Globus pallidus (tissue), 1 donor: ENCODE measurements around the gene PITX2.

Experiments
- DNase-seq: peaks from one replicate; pipeline ENCODE4 v3.0.0-alpha.2; 2015; ENCODE audit warnings: low spot score

PITX2 gene

DNA sequence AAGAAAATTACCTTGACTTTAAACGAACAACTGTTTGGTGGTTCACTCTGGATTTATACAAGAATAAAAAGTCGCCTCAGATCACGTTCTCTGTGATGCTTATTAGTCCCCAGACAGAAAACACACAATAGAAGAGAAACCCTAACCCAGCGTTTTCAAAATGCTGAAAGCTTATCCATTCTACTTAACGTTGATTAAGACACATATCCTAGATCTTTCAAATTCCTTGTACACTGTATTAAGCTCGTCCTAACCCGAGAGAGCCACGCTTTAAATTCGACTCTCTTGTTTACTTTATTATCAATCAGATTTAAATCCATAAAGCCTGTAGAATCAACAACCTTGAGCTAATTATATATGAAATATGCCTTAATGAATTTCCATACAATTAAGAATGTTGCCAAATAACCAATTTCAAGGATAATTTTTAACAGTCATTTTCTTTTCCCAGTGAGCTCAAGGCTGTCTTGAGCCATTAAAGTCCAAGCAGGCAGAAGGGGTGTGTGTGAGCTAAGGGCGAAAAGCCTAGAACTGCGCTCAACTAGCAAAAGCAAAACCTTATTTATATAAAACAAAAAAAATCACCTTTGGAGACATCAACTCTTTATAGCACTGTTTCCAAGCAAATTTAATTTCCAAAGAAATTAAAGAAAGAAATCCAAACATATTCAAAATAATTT lies 981 bp upstream of the PITX2 start:
- DNase-seq, result no peak

- no peak for DNase-seq
Observed at GRCh38 chr4:110621839-110622751, 782 bp downstream of the PITX2 start.

DNA sequence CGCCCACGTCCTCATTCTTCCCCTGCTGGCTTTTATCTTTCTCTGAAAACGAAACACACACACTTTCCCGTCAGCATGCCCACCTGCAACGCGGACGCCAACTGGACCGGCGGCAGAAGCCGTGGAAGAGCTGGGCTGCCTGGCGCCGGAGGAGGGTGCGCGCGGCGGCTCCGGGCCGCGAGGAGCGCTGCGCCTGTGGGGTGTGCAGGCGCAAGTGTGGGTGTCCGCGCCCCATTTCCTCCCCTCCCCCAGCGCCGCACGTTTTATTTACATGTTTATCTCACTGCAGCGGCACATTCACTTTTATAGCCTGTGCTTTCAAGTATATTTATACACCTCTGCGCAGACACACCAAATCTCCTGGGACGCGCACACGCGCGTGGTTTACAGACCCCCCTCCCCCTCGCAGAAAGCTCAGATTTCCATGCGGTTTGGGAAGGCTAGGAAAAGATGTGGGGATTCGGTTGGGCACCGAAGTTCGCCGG lies 1.5 kb downstream of the PITX2 start:
- DNase-seq, result no peak

- DNase-seq, result no peak
Observed at GRCh38 chr4:110620691-110621327, 2.1 kb downstream of the PITX2 start.

- DNase-seq, result no peak
Observed at GRCh38 chr4:110620322-110620690, 2.6 kb downstream of the PITX2 start.

DNA sequence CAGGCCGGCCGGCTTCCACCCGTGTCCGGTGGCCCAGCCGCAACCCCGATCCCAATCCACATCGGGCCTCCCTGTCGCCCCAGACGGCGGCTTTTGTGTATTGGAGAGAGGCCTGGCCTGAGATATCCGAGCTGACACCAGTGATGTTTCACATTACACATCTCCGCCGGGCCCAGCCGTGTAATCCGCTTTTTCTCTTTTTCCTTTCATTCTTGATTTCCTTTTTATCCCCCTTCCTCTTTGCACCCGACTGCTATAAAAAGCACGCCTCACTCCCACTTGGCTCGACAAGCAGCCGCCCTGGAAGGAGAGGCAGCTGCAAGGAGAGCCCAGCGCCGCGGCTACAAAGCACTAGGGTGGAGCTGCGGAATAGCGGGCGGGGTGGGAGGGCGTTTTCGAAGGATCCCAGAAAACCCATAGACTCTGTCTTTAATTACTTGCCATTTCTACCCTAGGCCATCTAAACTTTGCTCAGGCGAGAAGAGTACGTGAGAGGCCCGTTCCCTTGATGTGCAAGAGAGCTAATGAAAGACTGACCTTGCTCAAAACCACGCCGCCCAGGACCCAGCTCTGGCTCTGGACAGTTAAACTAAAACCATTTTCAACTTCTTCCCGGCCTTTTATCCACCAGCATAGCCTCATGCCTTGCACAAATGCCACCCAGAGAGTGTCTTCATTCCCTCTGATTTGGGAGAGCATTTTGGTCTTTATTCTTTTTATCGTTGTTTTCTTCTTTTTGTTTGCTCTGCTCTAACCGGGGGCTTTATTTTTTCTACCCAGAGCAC lies 3.2 kb downstream of the PITX2 start:
- DNase-seq, result no peak

GRCh38 chr4:110618581-110619462 lies 4.1 kb downstream of the PITX2 start:
- DNase-seq, result no peak

- no peak for DNase-seq
Observed at GRCh38 chr4:110617646-110618580, 5.0 kb downstream of the PITX2 start.

DNA sequence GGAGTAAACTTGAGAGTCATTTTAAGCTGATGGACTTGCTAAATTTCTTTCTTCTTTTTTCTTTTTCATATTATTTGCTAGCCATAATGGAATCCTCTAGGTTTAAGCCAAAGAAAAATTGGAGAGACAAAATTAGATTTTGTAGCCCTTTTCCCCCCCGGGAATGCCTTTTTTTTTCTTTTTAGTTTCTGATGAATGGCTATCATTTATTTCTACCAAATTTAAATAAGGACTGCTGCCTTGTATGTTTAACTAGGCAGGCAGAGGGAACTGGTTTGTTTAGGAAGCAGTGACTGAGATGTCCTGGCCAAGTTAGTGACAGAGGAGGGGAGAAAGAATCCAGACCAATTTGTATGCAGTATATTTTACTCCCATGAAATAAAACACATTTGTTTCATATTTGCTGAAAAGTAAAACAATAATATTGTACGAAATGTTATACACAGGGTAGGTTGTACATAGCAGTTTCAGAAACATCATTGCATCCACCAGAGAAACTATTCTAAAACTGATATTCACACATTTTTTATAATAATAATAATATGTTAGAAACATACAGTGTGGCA lies 5.7 kb downstream of the PITX2 start:
- DNase-seq, result no peak

GRCh38 chr4:110616238-110617074 lies 6.4 kb downstream of the PITX2 start:
- DNase-seq, result no peak

DNA sequence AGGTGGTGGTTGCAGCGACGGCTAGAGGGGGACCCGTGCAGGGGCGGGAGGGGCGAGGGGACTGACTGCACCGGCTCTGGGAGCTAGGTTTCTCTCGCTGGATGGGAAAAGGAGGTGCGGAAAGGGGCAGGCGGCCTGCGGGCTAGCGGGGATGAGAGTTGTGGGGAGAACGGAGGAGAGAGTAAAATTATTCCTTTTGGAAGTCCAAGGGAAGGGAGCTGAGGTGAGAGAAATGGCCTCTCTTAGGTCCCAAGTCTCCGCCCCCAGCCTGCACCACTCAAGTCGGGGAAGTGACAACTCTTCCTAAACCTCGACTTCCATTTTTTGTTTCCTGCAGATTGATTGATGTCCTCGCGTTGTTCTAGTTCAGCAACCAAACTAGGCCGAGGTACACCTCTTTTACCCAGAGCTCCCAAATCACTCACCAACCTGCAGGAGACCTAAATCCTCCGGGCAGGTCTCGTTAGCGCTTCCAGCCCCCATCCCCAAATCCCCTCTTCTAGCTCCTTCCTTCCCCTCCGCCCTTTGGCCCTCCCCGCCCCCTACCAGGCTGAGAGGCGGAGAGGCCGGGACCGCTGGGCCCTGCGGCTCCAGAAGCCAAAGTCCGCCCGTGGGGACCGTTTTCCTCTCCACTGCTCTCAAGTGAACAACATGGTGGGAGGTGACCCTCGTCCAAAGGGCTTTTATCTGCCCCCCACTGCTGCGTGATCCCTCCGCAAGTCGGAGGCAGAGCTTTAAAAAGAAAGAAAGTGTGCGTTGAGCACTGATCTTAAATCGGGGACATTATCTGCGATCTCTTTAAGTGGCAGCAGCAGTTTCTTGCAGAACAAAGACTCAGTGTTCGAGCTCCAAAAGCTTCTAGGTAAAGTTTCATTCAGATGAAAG lies 7.3 kb downstream of the PITX2 start:
- DNase-seq, result no peak

DNA sequence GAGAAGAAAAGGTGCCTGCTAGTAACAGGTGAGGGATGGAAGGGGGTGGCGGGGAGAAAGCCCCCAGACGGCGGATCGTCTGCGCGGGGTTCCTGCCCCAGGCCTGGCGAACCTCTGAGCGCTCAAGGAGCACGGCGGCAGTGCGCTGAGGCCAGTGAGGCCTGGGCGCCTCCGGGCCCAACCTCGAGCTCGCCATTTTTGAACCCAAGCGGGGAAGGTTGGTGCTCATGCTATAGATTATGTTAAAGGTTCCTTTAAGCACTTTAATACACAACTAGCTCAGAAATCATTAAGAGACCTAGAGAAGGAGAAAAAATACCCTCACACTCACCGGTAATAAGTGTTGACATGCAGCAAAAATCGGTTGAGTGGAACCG lies 7.9 kb downstream of the PITX2 start:
- DNase-seq, result no peak

- DNase-seq, result no peak
Observed at GRCh38 chr4:110614173-110614963, 8.5 kb downstream of the PITX2 start.

DNA sequence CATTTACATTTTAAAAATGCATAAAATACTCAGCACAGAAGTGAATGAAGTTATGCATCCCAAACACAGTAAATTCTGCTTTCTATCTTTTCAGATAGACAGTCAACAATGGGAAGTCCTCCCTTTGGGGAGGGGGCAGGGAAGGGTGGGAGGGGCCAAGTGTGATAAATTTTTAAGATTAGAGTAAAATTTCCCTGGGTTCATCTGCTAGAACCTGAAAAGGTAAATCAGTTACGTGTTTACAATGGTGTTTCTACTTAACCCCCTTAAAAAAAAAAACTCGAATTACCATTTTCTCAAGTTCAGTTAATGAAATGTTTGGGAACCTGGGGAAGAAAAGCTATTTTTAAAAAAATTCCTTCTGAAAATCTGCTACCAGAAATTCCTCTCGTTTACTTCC lies 9.1 kb downstream of the PITX2 start:
- no peak for DNase-seq

DNA sequence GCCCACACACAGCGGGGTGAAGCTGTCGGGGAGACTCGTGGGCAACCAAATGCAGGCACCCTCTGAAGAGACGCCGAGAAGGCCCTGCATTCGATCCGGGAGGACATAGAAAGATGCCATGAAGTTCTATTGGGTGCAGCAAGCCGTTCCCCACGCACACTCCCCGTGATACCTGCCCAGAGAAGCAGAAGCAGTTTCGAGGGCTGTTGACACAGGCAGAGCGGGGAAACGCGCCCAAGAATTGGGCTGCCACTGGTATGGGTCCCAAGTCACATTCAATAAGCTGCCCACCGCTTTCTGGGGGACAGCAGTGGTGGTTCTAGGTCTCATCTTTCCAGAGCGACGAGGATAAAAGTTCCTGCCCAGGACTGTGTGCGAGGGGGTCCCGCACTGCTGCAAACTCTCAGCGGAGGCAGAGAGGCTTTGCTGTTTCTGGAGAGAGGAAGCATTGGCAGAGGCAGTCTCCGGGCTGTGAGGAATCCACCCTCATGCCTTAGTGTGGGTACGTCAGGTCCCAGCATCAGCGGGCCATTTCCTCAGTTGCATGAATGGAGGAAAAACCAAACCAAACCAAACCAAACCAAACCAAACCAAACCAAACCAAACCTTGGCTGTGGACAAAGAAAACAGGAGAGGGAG lies 10.1 kb downstream of the PITX2 start:
- DNase-seq, result no peak

DNA sequence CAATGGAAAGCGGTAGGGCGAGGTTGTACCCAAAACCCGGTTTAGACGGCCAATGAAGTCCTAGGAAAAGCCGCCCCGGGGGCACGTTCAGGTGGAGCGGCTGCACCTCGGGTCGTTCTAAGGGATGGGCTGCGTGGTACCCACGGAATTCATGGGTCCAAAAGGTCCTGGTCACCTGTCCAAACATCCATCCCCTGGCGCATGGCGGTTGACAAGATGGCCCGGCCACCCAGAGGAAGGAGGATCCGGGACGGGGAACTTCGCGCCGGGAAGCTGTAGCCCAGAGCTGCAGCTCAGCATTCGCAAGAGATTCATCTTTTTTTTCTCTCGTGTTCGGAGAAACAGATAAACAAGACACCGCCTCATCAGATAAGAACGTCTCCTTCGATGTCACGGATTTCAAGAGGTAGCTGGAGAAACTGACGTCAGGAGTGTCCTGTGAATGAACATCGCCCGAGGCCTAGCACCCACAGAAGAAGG lies 10.9 kb downstream of the PITX2 start:
- no peak for DNase-seq
